G401 (cell line): ENCODE data around the gene KRTAP5-9. TPM values are rescaled to one million over a fixed set of nuclear protein-coding genes. Genes with fewer than 3 reads are reported as not detected.
"Not testable (repeated sequence)": the region's sequence is repeated elsewhere in the genome, so short reads cannot be mapped to it uniquely, and the experiment has no call there.

Experiments
- DNase-seq: peaks from one replicate; pipeline ENCODE4 v3.0.0-alpha.2; 2015; ENCODE audit warnings: low spot score
- in situ Hi-C: cut with HindIII; loops from 2 replicates; pipeline ENCODE4 v1.10.0; 2016; ENCODE audit warnings: low sequenced_read_pairs, mixed read lengths
- total RNA-seq: library from RNA; depleted of rRNA; stranded (reverse); fragments of >200 nt; shearing (Covaris generic); gene quantifications from 2 replicates; pipeline ENCODE4 v1.2.3, GENCODE V29; 2014

Gene KRTAP5-9
- total RNA-seq, 1 experiment from 2014 or later = not detected

GRCh38 chr11:71530602-71531001 lies 17.6 kb upstream of the KRTAP5-9 start:
- no peak for DNase-seq

GRCh38 chr11:71532036-71532610 lies 16.1 kb upstream of the KRTAP5-9 start:
- DNase-seq = no peak
- in situ Hi-C loops = no loop called here

More at GRCh38 chr11:71530602-71531001, 17.6 kb upstream of the KRTAP5-9 start:
- in situ Hi-C loops = no loop called here

GRCh38 chr11:71534711-71535608 lies 13.3 kb upstream of the KRTAP5-9 start:
- in situ Hi-C loops, DNase-seq: not testable (repeated sequence)

- in situ Hi-C loops = no loop called here
- no peak for DNase-seq
Observed at GRCh38 chr11:71535825-71536224, 12.4 kb upstream of the KRTAP5-9 start.

- in situ Hi-C loops = no loop called here
- no peak for DNase-seq
Observed at GRCh38 chr11:71537537-71537936, 10.7 kb upstream of the KRTAP5-9 start.

GRCh38 chr11:71537977-71538665 lies 10.1 kb upstream of the KRTAP5-9 start, which contains the start of gene KRTAP5-8:
KRTAP5-8 (plus strand) TSS chr11:71538025; CDS start chr11:71538056, 31 bp downstream.
- not testable (repeated sequence) for DNase-seq

GRCh38 chr11:71538666-71538990 lies 9.6 kb upstream of the KRTAP5-9 start:
- no peak for DNase-seq
- in situ Hi-C loops = no loop called here

More at GRCh38 chr11:71537977-71538665, 10.1 kb upstream of the KRTAP5-9 start, which contains the start of gene KRTAP5-8:
- in situ Hi-C loops = not testable (repeated sequence)

GRCh38 chr11:71539017-71539416 lies 9.2 kb upstream of the KRTAP5-9 start:
- in situ Hi-C loops = no loop called here
- no peak for DNase-seq

- in situ Hi-C loops = not testable (repeated sequence)
Observed at GRCh38 chr11:71539971-71540370, 8.2 kb upstream of the KRTAP5-9 start.

GRCh38 chr11:71540521-71541304 lies 7.5 kb upstream of the KRTAP5-9 start:
- not testable (repeated sequence) for DNase-seq

More at GRCh38 chr11:71539971-71540370, 8.2 kb upstream of the KRTAP5-9 start:
- not testable (repeated sequence) for DNase-seq

GRCh38 chr11:71542382-71542781 lies 5.8 kb upstream of the KRTAP5-9 start:
- DNase-seq = no peak
- in situ Hi-C loops = no loop called here

More at GRCh38 chr11:71540521-71541304, 7.5 kb upstream of the KRTAP5-9 start:
- in situ Hi-C loops = not testable (repeated sequence)

GRCh38 chr11:71542879-71543777 lies 5.1 kb upstream of the KRTAP5-9 start:
- no peak for DNase-seq
- in situ Hi-C loops = no loop called here

GRCh38 chr11:71543866-71544265 lies 4.4 kb upstream of the KRTAP5-9 start:
- in situ Hi-C loops = no loop called here

GRCh38 chr11:71544525-71545214 lies 3.5 kb upstream of the KRTAP5-9 start:
- no peak for DNase-seq
- in situ Hi-C loops = no loop called here

More at GRCh38 chr11:71543866-71544265, 4.4 kb upstream of the KRTAP5-9 start:
- DNase-seq = no peak

GRCh38 chr11:71545405-71545966 lies 2.7 kb upstream of the KRTAP5-9 start:
- DNase-seq = no peak
- in situ Hi-C loops = no loop called here

GRCh38 chr11:71548716-71549151 lies 514 bp downstream of the KRTAP5-9 start:
- no peak for DNase-seq
- in situ Hi-C loops = no loop called here

- in situ Hi-C loops = no loop called here
Observed at GRCh38 chr11:71551711-71552110, 3.5 kb downstream of the KRTAP5-9 start.

More at GRCh38 chr11:71551711-71552110, 3.5 kb downstream of the KRTAP5-9 start:
- DNase-seq = no peak
